Activated CD8-positive, alpha-beta memory T cell treated with anti-CD3 and anti-CD28 coated beads, Interleukin-2, amount 50 U/mL, for 48 hours (primary cell): Measurements from ENCODE around the gene CTCFL.

ENCODE experiments used
- DNase-seq: peaks from one replicate; pipeline ENCODE4 v3.0.0-alpha.2; 2020

CTCFL gene

DNA sequence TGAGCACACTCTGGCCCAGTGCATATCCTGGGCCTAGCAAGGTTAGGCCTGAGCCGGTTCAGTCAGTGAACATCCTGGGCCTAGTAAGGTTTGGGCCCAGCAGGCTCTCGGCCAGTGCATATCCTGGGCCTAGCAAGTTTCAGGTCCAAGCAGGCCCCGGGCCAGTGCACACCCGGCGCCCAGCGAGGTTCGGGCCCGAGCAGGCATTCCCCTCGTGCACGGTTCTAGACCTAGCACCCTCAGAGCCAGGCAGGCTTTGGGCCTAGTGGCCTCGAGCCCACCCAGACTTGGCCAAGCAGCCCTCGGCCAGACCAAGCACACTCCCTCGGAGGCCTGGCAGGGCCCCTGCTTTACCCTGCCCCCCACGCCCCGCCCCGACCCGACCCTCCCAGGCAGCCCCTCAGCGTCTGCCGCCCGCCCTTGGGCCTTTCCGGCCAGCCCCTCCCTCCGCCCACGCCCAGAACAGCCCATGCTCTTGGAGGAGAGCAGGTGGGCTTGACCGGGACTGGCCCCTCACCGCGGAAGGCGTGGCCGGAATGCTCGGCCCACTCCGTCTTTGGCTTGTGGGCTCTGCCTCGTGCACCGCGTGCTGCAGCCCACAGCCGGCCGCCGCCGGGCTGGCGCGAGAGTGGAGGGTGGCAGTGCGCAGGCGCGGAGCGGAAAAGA lies at the start of gene CTCFL:
Gene CTCFL (minus strand): TSS at position 630 of the 666 bp plus-strand sequence. CDS start 935 bp downstream, outside the sequence.
- DNase-seq, result no peak

DNA sequence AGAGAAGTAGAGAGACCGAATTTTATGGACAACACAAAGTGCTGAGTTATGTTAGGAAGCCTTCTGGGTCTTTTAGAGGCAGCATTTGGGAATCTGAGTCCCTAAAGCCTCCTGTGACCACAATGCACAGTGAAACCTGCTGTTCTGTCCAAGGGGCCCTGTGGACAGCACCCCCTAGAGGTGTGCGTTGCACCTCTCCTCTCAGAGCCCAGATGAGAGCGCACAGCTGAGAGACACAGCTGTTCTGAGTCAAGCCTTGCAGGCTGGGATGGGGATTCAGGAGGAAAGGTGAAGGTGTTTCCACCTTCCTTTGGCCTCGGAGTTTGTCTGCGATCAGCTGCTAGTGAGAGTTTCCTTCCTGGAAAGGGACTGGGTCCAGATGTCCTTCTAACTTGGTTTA lies 49.0 kb upstream of the CTCFL start:
- no peak for DNase-seq

DNA sequence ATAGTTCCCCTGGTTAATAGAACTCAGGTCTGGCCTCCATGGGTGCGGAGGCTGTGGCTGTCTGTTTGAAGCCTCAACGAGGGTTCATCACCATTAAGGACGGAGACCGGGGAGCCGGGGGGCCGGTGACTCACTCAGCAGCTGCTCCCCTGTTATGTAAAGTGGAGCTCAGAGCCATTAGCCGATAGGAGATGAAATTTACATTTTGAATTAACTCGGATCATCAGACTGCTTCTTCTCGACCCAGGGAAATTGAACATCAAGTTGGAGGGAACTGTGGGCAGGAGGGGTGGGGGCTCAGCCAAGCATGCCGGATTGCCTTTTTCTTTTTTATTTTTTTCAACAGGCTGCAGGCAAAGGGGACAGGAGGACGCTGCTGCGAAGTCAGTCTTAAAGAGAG lies 48.3 kb upstream of the CTCFL start:
- DNase-seq, result no peak

GRCh38 chr20:57571782-57572416 lies 47.0 kb upstream of the CTCFL start:
- DNase-seq, result no peak

- no peak for DNase-seq
Measured at GRCh38 chr20:57570920-57571319, 46.0 kb upstream of the CTCFL start.

- DNase-seq, result no peak
Measured at GRCh38 chr20:57570145-57570850, 45.4 kb upstream of the CTCFL start.

DNA sequence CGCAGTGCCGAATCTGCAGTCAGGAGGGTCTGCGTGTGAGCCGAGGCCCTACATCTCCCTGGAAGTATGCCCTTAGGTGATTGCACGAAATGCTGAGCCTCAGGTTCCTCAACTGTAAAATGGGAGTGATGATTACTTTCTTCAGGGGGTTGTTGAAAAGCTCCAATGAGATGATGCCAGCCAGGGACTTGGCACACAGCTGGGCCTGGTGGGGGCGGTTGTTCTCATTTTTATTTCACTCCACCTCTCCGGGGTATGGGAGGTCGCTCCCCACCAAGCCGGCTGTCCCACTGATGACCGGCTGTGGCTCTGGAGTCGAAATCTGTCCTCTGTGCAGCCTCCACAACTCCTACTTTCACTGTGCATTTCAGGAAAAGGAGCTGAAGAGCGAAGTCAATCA lies 44.0 kb upstream of the CTCFL start:
- no peak for DNase-seq

DNA sequence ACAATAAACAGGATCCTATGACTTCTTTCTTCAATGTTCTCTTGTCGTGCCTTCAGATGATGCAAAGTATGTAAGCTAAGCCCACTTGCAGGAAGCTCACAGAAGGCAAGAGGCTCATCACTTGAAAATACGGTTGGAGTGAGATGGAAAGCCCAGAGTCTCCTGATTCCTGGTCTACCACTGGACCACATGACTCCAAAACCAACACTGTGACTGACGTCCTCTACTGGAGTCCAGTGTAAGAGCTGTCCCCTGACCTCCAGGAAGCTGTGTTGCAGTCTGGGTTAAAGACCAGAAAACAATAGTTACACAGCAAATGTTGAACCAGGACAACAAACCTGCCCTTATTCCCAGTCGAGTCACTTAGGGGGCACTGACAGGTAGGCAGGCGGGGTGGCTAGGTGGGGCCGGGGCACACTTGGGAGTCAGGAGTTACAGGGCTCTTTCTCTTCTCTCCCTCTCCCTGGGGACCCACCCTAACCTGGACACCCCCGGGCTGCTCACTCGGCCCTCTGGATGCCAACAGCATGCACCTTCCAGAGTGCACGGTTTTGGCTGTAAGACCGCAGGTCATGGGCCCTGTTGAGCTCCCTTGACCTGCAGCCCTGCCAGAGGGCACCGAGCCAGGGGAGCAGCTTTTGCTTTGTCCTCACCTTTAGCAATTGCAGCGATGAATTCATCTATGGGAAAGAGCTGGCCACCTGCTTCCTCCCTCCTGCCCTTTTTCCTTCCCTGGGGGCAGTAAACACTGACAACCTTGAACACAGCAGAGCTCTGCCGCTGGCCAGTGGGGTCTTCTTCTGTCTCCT lies 43.4 kb upstream of the CTCFL start:
- DNase-seq, result no peak

DNA sequence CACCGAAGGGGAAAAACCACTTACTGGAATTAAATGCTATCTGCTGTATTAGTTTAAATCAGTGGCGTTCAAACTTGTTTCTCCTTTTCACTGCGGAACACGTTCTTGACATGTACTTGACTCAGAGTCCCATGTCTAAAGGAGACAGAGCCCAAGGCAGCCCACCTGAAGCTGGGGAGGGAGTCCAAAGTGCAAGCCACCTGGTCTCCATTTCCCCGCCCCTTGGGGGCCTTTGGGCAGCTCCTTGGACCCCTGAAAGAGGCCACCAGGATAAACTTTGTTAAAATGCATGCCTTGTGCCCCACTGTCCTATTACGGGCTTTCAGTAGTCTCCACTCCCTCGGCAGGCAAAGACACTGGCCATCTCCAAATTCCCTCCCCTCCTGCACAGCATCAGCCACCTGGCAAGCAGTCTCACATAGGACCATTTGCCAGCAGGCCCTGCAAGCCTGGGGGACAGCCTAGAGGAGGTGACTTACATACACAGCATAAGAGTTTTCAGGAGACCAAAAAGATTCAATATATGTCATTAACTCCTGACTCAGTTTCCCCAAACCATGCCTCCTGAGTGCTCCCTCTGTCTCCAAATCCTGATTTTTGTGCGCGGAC lies 42.6 kb upstream of the CTCFL start:
- no peak for DNase-seq

GRCh38 chr20:57566803-57567459 lies 42.0 kb upstream of the CTCFL start:
- DNase-seq, result no peak

DNA sequence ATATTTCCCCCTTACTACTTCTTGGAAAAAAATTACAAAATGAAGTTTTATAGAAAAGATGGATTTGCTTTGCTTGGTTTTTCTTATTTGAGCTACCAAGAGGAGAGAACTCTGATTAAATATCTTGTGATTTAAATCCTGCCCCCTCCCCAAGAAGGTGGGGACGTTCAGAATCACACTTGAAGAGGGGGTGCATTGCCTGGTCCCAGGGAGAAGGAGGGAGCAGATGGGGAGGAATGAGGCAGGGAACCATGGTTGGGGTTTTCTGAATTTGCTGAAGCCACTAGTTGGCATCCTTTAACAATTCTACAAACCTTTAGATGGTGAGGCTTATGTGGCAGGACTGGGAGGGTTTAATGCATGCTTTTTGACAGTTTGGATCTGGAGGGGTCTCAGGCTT lies 41.5 kb upstream of the CTCFL start:
- DNase-seq, result no peak

DNA sequence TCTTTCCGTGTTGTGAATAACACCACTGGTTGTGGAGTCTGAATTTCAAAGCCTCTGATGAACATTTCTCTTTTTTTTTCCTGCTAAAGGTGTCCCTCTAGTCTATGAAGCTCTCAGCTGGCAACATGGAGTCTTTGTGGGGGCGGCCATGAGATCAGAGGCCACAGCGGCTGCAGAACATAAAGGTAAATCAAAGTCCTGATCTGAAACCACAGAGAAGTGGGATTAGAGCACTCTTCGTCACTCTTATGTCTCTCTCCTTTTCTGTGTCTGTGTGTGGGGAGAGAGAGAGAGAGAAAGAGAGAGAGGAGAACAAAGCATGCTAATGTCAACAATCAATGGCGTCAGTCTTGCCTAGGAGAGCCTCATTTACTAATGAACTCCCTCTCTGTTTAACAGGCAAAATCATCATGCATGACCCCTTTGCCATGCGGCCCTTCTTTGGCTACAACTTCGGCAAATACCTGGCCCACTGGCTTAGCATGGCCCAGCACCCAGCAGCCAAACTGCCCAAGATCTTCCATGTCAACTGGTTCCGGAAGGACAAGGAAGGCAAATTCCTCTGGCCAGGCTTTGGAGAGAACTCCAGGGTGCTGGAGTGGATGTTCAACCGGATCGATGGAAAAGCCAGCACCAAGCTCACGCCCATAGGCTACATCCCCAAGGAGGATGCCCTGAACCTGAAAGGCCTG lies 40.2 kb upstream of the CTCFL start:
- no peak for DNase-seq

GRCh38 chr20:57564180-57564802 lies 39.4 kb upstream of the CTCFL start:
- DNase-seq, result no peak

DNA sequence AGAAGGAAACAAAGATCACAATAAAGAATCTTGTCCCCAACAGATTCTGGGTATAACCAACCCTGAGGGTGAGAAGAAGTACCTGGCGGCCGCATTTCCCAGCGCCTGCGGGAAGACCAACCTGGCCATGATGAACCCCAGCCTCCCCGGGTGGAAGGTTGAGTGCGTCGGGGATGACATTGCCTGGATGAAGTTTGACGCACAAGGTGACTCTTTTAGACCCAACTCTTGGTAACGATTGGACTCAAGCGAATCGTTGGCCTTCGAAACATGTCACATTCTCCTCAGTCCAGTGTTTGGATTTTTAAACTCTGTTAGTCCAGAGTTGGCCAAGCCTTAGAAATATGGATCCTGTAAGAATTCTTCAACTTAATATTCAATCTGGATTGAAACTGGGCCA lies 38.6 kb upstream of the CTCFL start:
- no peak for DNase-seq

- no peak for DNase-seq
Measured at GRCh38 chr20:57562541-57563465, 37.9 kb upstream of the CTCFL start.

- no peak for DNase-seq
Measured at GRCh38 chr20:57561356-57562279, 36.7 kb upstream of the CTCFL start.

DNA sequence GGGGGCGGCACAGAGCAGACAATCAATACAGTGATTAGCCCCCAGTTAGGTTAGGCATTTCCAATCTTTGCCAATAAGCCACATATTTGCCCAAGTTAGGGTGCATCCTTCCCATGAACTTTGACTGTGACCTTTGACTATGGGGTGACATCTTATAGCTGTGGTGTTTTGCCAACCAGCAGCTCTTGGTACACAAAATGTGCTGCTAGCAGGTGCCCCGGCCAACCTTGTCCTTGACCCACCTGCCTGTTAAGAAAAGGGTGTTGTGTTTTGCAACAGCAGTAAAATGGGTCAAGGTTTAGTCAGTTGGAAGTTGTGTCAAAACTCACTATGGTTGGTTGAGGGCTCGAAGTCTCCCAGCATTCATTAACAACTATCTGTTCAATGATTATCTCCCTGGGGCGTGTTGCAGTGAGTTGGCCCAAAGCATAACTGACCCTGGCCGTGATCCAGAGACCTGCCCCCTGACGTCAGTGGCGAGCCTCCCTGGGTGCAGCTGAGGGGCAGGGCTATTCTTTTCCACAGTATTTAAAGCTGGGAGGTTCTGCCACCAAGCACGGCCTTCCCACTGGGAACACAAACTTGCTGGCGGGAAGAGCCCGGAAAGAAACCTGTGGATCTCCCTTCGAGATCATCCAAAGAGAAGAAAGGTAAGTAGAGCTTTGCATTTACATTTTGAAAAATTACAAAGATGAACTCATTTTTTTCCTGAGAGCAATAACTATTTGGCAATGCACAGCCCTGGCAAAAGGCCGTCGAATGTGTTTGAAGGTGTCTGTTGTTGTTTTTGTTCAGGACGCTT lies 35.8 kb upstream of the CTCFL start, which contains the start of gene PCK1:
Gene PCK1 (plus strand): TSS at position 557 of the 802 bp plus-strand sequence. CDS start 302 bp downstream, outside the sequence.
- DNase-seq, result no peak
